Measurements from ENCODE around the gene RAB43.
A peak's percentile ranks its signal among the peaks of the same experiment; 100 is the strongest.
"Not testable (repeated sequence)": the region's sequence is repeated elsewhere in the genome, so short reads cannot be mapped to it uniquely, and the experiment has no call there.

RAB43 gene

DNA sequence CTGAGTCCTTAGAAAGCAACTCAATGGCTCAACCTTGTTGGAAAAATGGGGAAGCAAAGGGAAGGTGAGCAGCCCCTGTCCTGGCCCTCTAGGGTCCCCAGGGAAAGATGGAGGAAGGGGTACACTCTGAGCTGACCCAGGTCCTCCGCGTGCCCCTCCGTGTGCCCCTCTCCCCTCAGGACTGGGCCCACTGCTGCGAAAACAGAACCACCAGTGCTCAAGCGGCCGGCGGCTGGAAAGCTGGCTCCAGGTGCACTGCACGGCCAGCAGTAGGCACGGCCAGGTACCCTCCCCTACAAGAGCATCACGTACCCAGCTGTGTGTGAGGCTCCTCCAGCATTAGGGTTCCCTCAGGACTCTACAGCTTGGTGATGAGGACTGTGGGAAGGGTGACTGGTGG is 26.3 kb downstream of the RAB43 start:
- TF ChIP-seq, protein P1, sequence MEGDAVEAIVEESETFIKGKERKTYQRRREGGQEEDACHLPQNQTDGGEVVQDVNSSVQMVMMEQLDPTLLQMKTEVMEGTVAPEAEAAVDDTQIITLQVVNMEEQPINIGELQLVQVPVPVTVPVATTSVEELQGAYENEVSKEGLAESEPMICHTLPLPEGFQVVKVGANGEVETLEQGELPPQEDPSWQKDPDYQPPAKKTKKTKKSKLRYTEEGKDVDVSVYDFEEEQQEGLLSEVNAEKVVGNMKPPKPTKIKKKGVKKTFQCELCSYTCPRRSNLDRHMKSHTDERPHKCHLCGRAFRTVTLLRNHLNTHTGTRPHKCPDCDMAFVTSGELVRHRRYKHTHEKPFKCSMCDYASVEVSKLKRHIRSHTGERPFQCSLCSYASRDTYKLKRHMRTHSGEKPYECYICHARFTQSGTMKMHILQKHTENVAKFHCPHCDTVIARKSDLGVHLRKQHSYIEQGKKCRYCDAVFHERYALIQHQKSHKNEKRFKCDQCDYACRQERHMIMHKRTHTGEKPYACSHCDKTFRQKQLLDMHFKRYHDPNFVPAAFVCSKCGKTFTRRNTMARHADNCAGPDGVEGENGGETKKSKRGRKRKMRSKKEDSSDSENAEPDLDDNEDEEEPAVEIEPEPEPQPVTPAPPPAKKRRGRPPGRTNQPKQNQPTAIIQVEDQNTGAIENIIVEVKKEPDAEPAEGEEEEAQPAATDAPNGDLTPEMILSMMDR (IDR thresholded peaks at IDR 0.05; ENCODE audit: low read depth, low read length): no peak
- in situ Hi-C loops (cut with HindIII; ENCODE audit: low sequenced_read_pairs): no loop called here
- no peak for DNase-seq (ENCODE audit: low read depth, low spot score)
- no peak overlapping the region for H3K4me3 ChIP-seq (ENCODE audit: low read depth, low read length)

DNA sequence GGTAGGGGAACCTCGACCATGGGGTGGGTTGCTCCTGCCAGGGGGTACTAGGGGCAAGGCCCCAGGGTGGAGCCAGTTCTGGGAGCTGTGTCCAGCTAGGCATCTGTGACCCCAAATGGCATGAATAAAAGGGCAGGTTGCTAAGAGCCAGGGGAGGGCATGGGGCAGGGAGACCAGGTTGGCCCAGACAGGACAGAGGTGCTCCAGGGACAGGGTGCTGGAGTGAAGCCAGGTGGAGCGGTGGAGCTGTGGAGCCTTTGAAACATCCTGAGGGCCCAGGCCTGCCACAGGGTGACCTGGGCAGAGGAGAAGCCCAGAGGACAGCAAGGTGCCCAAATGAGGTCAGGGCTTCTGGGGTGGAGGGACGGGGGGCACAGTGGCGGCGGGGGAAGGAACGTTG is 33.3 kb downstream of the RAB43 start:
- in situ Hi-C loops (cut with HindIII; ENCODE audit: low sequenced_read_pairs); H3K4me3 ChIP-seq (ENCODE audit: low read depth, low read length); DNase-seq (ENCODE audit: low read depth, low spot score): not testable (repeated sequence)

DNA sequence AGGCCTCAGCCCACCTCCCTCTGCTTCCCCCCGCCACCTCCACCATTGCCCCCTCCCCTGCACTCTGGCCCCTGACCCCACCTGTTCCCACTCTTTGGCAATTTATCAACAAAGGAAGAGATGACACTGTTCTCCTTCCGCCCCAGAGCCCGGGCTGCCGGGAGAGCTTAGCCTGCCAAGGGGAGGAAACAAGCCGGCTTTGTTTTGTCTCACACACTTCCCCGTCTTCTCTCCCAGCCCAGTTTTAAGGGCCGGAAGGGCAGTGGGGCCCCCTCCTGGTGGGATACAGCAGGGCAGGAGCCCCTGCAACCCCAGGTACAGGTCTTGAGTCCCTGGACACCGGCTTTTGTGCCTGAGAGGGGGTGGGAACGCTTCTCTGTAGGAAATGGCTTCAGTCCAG is 33.7 kb downstream of the RAB43 start:
- H3K4me3 ChIP-seq (ENCODE audit: low read depth, low read length); in situ Hi-C loops (cut with HindIII; ENCODE audit: low sequenced_read_pairs); DNase-seq (ENCODE audit: low read depth, low spot score): not testable (repeated sequence)

DNA sequence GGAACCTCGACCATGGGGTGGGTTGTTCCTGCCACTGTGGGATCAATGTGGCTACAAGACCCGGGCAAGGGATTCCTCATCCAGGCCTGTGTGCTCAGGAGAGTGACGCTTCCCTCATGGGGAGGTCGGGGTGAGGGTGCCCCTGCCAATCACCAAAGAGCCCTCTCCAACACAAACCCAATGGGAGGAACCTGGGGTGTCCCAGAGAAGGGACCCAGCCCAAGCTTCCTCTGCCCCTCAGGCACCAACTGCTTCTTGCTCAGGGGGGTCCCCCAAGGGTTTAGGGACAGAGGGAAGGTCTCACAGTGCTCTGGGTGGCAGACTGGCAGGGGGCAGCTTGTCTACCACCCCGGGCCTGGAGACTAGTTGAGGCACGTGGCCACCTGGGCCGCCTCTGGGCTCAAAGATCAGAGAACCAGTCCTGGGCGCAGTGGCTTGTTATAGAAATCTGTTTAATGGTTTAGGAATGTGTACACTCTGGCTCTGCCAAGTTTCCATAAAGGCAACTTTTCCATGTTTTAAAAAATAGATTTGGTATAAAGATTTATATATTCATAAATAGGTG is 34.4 kb downstream of the RAB43 start:
- DNase-seq (ENCODE audit: low read depth, low spot score): peak; percentile 12
- in situ Hi-C loops (cut with HindIII; ENCODE audit: low sequenced_read_pairs): no loop called here
- TF ChIP-seq, protein P1 (IDR thresholded peaks at IDR 0.05; ENCODE audit: low read depth, low read length): no peak
- no peak overlapping the region for H3K4me3 ChIP-seq (ENCODE audit: low read depth, low read length)

DNA sequence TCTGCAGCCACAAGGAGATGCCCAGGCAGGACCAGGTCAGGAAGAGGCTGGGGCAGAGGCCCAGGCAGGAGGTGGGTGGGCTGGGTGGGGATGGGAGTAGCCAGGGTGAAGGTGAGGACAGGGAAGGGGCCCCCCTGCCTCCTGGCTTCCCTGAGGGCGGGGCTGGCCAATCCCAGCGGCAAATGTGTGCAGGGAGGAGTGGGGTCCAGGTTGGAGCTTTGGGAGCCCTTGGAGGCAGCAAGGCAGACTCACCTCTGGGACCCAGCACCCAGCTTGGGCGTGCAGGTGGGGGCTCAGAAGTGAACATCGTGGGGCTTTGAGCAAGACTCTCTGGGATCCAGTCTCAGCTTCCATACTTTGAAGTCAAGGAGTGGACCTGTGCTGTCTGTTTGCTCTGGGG is 35.8 kb downstream of the RAB43 start:
- in situ Hi-C loops (cut with HindIII; ENCODE audit: low sequenced_read_pairs): no loop called here
- no peak for DNase-seq (ENCODE audit: low read depth, low spot score)
- TF ChIP-seq, protein P1 (IDR thresholded peaks at IDR 0.05; ENCODE audit: low read depth, low read length): no peak
- no peak overlapping the region for H3K4me3 ChIP-seq (ENCODE audit: low read depth, low read length)

DNA sequence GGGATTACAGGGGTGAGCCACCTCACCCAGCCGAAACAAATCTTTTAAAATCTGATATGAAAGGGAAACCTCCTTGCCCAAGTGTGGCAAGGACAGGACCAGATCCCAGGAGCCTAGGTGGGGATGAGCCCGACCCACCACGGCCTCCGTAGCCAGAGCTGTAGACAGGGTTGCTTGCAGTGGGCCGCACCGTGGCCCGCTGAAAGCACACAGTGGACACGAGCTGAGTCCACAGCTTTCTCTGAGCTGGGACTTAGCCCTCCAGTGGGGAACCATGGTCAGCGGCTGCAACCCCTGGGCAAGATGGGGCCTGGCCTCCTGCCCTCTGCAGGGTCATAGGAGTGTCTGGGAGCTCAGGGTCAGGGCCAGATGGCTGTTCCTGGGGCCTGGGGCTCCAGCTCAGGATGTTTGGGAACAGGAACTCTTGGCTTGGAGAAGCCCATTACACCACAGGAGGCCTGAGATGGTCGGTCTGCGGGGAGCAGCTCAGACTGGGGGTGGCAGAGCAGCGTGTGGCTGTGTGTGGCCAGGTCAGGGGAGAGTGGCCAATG is 36.4 kb downstream of the RAB43 start:
- TF ChIP-seq, protein P1 (IDR thresholded peaks at IDR 0.05; ENCODE audit: low read depth, low read length): no peak
- DNase-seq (ENCODE audit: low read depth, low spot score): no peak
- in situ Hi-C loops (cut with HindIII; ENCODE audit: low sequenced_read_pairs): no loop called here
- H3K4me3 ChIP-seq (ENCODE audit: low read depth, low read length): no peak overlapping the region

DNA sequence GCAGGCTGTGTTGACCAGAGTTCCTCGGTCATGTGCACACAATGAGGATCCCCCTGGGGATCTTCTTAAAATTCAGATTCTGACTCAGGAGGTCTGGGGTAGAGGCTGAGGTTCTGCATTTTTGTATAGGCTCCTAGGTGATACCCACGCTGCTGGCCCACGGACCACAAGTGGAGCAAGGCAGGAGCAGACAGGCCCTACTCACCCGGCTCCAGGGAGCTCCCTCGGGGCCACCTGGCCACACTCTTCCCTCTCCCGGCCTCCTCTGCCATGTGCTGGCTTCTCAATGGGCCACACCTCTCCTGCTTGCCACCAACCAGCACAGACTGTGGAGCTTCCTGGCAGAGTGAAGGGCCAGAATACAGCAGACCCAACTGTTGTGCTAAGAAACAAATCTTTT is 37.1 kb downstream of the RAB43 start:
- in situ Hi-C loops (cut with HindIII; ENCODE audit: low sequenced_read_pairs): no loop called here
- H3K4me3 ChIP-seq (ENCODE audit: low read depth, low read length): no peak overlapping the region
- no peak for DNase-seq (ENCODE audit: low read depth, low spot score)
- TF ChIP-seq, protein P1 (IDR thresholded peaks at IDR 0.05; ENCODE audit: low read depth, low read length): no peak

DNA sequence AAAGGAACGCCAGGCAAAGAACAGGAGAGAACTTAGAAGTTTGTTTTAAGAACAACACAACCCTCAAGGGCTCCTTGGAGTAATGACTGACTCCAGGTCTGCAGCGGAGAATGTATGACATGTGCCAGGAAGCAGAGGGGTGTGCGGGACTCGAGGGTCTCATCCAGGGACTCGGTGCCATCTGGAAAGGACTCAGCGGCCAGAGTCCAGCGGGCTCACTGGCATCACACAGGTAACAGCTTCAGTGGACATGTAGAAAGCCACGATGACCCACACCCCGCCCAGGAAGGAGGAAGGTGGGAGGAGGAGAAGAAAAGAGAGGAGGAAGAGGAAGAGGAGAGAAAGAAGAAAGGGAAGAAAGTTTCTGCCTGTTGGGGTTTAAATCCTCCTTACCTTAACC is 39.6 kb downstream of the RAB43 start:
- no peak overlapping the region for H3K4me3 ChIP-seq (ENCODE audit: low read depth, low read length)
- TF ChIP-seq, protein P1 (IDR thresholded peaks at IDR 0.05; ENCODE audit: low read depth, low read length): no peak
- no peak for DNase-seq (ENCODE audit: low read depth, low spot score)
- in situ Hi-C loops (cut with HindIII; ENCODE audit: low sequenced_read_pairs): no loop called here
